ENCODE results near the gene CXCL12.

CXCL12 gene

GRCh38 chr10:44370731-44371248, 14.1 kb downstream of the CXCL12 start:
- Histone ChIP-seq H3K9me3 (no peaks in the 10 kb centered on the region), H3K36me3 (no peaks in the 10 kb centered on the region), H3K27me3 (no peaks in the 10 kb centered on the region), H3K27ac (no peak overlapping the region), H3K4me1 (ENCODE audit: control insufficient read depth in 1 of 2, insufficient read depth in 1 of 2, low read depth in 1 of 2, low read length in 1 of 2) (no peaks in the 10 kb centered on the region), H3K4me3 (ENCODE audit: low read depth in 1 of 2, low read length in 1 of 2) (no peak overlapping the region)
- TF ChIP-seq CTCF (IDR thresholded peaks at IDR 0.05), result no peak

GRCh38 chr10:44369854-44370253, 15.0 kb downstream of the CXCL12 start:
- no peak for TF ChIP-seq CTCF (IDR thresholded peaks at IDR 0.05)
- H3K36me3 ChIP-seq, result no peaks in the 10 kb centered on the region
- H3K4me1 ChIP-seq (ENCODE audit: control insufficient read depth in 1 of 2, insufficient read depth in 1 of 2, low read depth in 1 of 2, low read length in 1 of 2), result no peaks in the 10 kb centered on the region
- H3K4me3 ChIP-seq (ENCODE audit: low read depth in 1 of 2, low read length in 1 of 2), result no peak overlapping the region
- H3K27ac ChIP-seq, result no peak overlapping the region
- H3K27me3 ChIP-seq, result no peaks in the 10 kb centered on the region
- H3K9me3 ChIP-seq, result no peaks in the 10 kb centered on the region

DNA sequence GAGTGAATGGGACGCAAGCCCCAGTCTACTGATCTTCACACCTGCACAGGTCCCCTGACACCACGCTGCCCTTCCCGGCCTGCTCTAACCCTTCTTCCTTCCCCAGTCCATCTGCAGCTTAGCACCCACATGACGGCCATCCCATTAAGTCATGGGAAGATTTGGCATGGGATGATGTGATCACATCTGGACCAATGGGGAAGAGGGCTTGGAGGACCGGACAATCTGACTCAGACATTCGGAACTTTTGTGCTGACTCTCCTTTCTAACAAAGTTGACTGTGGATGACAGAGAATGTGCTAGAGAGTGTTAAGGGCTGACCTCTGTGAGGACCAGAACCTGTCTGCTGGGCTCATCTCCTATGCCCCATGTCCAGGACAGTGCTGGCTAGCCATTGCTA, 15.6 kb downstream of the CXCL12 start:
- Histone ChIP-seq H3K4me1 (ENCODE audit: control insufficient read depth in 1 of 2, insufficient read depth in 1 of 2, low read depth in 1 of 2, low read length in 1 of 2) (no peaks in the 10 kb centered on the region), H3K27ac (no peak overlapping the region), H3K27me3 (no peaks in the 10 kb centered on the region), H3K36me3 (no peaks in the 10 kb centered on the region), H3K4me3 (ENCODE audit: low read depth in 1 of 2, low read length in 1 of 2) (no peak overlapping the region), H3K9me3 (no peaks in the 10 kb centered on the region)
- TF ChIP-seq CTCF (IDR thresholded peaks at IDR 0.05), result no peak

GRCh38 chr10:44368637-44369036, 16.3 kb downstream of the CXCL12 start:
- H3K27me3 ChIP-seq, result no peaks in the 10 kb centered on the region

DNA sequence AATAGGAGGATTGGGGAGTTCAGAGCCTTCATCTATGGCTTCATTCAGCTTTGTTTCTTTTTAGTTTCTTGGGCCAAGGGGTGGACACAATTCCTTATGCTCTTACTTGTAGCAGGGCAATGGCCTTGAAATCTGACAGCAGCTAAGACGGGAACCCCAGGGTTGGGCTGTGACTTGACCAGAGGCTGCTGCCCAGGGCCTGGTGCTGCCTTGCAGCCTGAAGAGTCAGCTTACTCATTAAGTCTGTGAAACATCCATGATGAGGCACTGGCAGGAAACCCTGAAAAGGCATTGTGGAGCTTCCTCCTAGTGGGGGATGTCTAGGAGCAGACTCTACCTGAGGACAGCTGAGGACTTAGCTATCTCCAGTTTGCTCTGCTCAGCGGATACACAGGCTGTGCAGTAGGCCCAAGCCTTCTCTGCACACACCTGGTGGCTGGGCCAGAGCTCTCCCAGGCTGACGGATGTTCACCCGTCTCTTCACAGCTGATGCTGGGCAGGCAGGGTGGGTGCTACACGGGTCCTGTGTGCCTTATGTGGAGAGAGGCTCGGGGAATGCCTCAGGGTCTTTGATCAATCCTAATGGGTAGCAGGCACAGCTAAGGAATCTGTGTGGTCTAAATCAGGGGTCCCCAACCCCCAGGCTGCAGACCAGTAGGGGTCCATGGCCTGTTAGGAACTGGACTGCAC, 17.8 kb downstream of the CXCL12 start:
- Histone ChIP-seq H3K27ac (no peak overlapping the region), H3K27me3 (no peaks in the 10 kb centered on the region), H3K4me3 (ENCODE audit: low read depth in 1 of 2, low read length in 1 of 2) (no peak overlapping the region), H3K4me1 (ENCODE audit: control insufficient read depth in 1 of 2, insufficient read depth in 1 of 2, low read depth in 1 of 2, low read length in 1 of 2) (no peaks in the 10 kb centered on the region), H3K9me3 (no peaks in the 10 kb centered on the region), H3K36me3 (no peaks in the 10 kb centered on the region)
- TF ChIP-seq CTCF (IDR thresholded peaks at IDR 0.05), result no peak

More at GRCh38 chr10:44368637-44369036, 16.3 kb downstream of the CXCL12 start:
- Histone ChIP-seq H3K27ac (no peak overlapping the region), H3K4me1 (ENCODE audit: control insufficient read depth in 1 of 2, insufficient read depth in 1 of 2, low read depth in 1 of 2, low read length in 1 of 2) (no peaks in the 10 kb centered on the region), H3K36me3 (no peaks in the 10 kb centered on the region), H3K4me3 (ENCODE audit: low read depth in 1 of 2, low read length in 1 of 2) (no peak overlapping the region), H3K9me3 (no peaks in the 10 kb centered on the region)
- no peak for TF ChIP-seq CTCF (IDR thresholded peaks at IDR 0.05)
